HG03280 (cell line): ENCODE data around the gene ACAN.
A peak's percentile ranks its signal among the peaks of the same experiment; 100 is the strongest.

ENCODE experiments used
- ATAC-seq: cut with Tn5 transposase; IDR thresholded peaks from one replicate; pipeline ENCODE4 v1.9.1; 2021; ENCODE audit warnings: mild to moderate bottlenecking, moderate library complexity; ENCODE audit not compliant: unreplicated experiment

ACAN gene

DNA sequence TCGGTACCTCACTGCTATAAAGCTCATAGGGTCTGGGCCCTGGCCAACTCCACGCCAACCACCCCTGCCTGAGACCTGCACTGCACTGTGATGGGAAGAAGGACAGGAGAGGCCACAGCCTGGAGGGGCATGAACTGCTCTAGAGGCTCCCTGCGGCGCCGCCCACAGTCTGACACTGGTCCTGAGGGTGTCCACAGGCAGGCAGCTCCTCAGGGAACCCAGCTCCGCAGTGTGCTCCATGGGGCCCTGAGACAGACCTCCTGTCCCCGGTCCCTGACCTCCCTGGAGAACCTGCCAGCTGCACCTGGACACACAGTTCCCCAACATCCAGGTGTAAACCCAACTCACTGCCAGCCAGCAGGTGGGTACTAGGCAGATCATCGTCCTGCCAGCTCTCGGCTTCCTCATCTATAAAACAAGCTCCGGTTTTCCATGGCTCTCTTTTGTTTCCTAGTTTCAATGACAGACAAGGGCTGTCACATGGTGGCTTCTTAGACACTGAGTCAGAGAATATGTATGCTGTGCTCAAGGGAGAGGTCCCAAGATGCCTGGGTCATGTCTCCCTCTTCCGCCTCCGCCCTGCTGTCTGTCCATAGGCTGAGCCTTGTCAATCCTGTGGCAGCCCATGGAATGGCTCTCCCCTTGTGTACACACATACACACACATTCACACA is 97.2 kb downstream of the ACAN start:
- ATAC-seq: no peak

- no peak for ATAC-seq
Measured at GRCh38 chr15:88900982-88901418, 97.8 kb downstream of the ACAN start.

GRCh38 chr15:88901508-88902220 is 98.4 kb downstream of the ACAN start:
- ATAC-seq: no peak

DNA sequence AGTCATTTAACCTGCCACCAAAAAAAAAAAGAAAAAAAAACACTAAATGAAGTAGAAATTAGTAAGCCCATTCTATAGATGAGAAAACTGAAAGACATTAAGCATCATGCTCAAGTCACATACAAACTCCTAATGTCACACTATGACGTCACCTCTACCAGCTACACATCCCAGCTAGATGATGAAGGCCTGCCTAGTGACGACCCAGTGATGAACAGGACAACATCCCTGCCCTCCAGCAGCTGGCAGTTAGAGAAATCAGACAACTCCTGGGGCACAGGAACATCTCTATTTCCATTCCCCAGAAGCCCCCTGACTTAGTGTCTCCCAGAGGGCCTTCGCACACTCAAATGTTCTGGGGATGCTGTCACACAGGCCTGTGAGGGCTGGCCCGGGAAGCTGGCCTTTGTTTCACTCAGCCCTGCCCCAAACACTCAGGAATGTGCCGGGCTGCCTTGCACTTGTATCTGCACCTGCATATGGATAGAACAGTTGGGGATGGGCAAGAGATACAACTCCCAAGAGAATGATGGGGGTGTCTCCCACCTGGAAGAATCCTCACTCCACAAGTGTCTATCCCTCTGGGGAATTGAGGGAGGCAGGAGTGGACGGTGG is 99.1 kb downstream of the ACAN start:
- no peak for ATAC-seq

GRCh38 chr15:88902846-88903245 is 99.6 kb downstream of the ACAN start:
- no peak for ATAC-seq

DNA sequence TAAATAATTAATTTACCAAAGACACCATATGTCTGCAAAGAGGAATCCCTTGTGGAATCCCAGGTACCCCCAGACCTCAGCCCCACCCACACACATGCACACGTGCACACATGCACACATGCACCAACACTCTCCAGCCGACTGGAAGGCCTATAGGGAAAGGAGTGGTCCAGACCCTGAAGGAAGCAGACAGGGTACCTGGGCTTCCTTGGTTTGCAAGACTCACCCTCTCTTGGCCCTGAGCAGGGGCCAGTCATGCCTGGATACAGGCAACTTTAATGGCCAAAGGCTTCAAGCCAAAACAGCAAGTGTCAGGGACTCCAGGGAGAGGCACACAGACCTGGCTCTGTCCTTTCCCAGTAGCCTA is 101.0 kb downstream of the ACAN start:
- ATAC-seq: no peak

GRCh38 chr15:88904624-88905327 is 101.5 kb downstream of the ACAN start:
- ATAC-seq: peak; percentile 85

DNA sequence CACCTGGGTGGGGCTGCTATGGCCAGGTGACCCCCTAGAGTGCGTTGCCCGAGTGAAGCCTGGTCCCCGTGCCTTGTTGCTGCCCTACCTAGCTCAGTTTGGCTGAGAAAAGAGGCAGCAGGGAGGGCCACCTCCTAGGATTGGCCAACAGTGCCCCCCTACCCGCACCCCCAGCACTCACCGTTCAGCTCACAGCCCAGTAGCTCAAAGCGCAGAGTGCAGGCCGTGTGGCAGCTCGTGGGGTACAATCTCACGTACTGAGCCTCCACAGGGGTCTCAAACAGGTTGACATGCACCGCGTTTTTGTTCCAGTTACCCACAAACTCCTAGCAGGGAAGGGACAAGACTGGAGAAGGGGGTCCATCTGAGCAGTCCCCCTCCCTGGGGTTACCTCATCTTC is 102.3 kb downstream of the ACAN start:
- no peak for ATAC-seq

GRCh38 chr15:88906130-88906529 is 102.9 kb downstream of the ACAN start:
- no peak for ATAC-seq

DNA sequence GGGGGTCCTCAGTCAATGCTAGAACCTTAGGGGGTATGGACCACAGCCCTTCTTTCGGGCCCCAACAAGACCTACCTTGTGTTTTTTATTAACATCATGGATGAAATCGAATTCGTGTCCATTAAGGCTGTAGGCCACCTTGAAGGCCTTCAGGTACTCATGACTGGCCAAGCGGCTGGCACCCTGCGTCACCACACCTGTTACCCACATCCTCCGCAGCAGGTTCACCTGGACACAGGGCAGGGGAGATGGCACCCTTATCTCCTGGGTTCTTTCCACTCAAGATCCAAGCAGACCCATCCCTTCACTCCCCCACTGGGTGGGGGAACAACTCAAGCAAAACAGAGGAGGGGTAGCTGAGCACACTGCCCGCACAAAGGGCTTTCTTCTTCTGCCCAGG is 103.3 kb downstream of the ACAN start:
- no peak for ATAC-seq

DNA sequence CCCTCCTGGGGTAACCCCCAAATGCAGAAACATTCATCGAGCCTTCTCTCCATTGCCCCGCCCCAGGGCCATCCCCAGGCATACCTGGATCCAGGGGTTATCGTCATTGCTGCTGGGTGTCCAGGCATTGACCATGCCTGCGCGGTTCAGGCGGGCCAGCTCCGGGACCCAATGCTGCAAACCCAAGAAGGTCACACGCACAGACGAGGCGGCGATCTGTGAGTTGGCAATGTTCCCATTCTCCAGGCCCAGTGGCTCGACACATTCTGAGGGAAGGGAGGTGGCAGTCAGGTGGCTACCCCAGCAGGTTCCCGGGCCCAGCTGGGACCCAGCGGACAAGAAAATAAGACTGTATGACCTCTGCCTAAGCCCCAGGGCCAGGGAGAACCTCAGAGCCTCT is 103.9 kb downstream of the ACAN start:
- ATAC-seq: no peak

DNA sequence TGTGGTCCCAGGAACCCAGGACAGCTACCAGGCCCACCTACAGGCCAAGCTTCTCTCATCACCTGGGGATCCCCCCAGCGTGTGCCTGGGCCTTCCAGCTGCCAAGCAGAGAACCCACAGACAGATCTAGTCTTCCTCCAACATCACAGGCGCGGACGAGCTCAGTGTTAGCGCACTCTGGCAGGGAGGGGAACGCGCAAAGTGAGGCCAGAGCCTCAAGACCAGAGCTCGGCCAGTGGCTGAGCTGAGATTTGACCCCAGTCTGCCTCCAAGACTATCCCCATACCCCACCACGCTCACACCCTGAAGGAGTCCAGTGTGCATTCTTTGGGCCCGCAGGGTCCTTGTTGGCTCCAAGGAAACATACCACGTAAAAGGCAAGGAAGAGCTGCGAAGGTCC is 104.9 kb downstream of the ACAN start:
- ATAC-seq: no peak

GRCh38 chr15:88908697-88909621 is 105.7 kb downstream of the ACAN start:
- no peak for ATAC-seq

- ATAC-seq: no peak
Measured at GRCh38 chr15:88909956-88910831, 107.0 kb downstream of the ACAN start.

- no peak for ATAC-seq
Measured at GRCh38 chr15:88911766-88912118, 108.5 kb downstream of the ACAN start.

DNA sequence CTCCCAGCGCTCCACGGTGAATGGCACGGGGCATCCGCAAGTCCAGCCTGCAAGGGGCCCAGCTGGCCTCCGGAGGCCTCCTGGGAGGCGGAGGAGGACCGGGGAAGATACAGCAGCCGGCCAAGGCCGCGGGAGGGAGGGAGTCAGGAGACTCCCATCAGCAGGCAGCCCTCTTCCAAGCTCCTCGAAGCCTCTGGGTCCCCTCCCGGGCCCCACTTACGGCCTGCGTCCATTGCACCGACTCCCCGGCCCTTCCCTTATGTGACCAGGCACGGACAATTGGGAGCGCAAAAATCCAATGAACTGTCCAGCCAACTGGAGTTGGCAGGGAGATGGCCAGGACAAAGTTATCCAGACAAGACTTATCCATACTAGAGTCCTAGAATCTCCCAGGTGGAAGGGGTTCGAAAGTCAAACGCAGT is 109.3 kb downstream of the ACAN start:
- ATAC-seq: no peak

DNA sequence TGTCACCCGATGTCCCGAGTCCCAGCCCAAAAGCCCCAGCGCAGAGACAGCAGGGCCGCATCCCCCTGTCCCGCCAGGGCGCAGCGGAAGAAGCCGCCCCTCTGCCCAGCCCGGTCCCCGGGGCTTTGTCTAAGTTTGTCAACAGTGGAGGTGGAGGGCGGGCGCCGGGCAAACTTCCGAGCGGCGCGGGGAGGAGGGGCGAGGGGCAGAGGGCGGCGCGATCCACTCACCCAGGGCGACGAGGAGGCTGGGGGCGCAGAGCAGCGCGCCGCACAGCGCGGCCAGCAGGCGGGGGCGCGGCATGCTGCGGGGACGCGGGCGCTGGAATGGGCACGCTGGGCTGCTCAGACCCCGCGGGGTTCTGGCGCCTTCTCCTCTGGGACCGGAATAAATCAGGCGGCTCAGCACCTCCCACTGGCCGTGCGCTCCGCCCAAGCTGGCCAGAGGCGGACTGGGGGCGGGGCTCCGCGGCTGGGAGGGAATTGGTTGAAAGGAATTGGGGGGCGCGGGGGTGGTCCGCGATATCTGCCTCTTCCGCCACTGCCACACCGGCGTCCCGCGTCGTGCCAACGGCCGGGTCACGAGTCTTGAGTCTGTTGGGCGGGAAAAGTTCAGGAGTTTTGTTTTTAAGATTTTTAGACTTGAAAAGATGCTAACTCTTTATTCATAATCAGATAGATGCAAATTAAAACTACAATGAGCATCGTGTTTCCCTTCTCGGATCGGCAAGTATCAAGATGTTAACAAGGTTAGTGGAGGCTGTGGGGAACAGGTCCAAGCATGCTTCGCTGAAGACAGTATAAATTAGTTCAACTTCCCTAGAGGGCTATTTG is 110.0 kb downstream of the ACAN start, which contains the start of gene MFGE8:
TSS of gene MFGE8 (minus strand) at position 363 of the 833 bp plus-strand sequence. CDS start at position 303, 60 bp downstream.
- ATAC-seq: peak; percentile 81

GRCh38 chr15:88913850-88914169 is 110.6 kb downstream of the ACAN start:
- no peak for ATAC-seq

- no peak for ATAC-seq
Measured at GRCh38 chr15:88915354-88915753, 112.1 kb downstream of the ACAN start.
